Hematopoietic multipotent progenitor cell treated with erythropoietin and hydrocortisone succinate and interleukin-3 and kit ligand, for 15 days (in vitro differentiated cells): ENCODE measurements around the gene SHF.

ENCODE experiments used
- DNase-seq: peaks from one replicate; pipeline ENCODE4 v3.0.0-alpha.2; 2015; ENCODE audit warnings: low spot score

The SHF gene

GRCh38 chr15:45199136-45199810 lies 11.5 kb upstream of the SHF start:
- DNase-seq = peak; percentile 34

- peak; percentile 95 for DNase-seq
These were observed 10.8 kb upstream of the SHF start for GRCh38 chr15:45198337-45199135.

GRCh38 chr15:45197512-45197911 lies 9.7 kb upstream of the SHF start:
- no peak for DNase-seq

GRCh38 chr15:45187578-45187893 lies 230 bp downstream of the SHF start:
- no peak for DNase-seq

GRCh38 chr15:45186771-45187577 lies 792 bp downstream of the SHF start:
- DNase-seq = no peak

- DNase-seq = no peak
These were observed 1.6 kb downstream of the SHF start for GRCh38 chr15:45185903-45186770.

- DNase-seq = no peak
These were observed 2.5 kb downstream of the SHF start for GRCh38 chr15:45185069-45185779.

- no peak for DNase-seq
These were observed 3.2 kb downstream of the SHF start for GRCh38 chr15:45184562-45185041.

- DNase-seq = no peak
These were observed 4.3 kb downstream of the SHF start for GRCh38 chr15:45183511-45183910.

- DNase-seq = peak; percentile 18
These were observed 4.8 kb downstream of the SHF start for GRCh38 chr15:45182996-45183395.

GRCh38 chr15:45181491-45182285 lies 6.1 kb downstream of the SHF start:
- no peak for DNase-seq

GRCh38 chr15:45180648-45181436 lies 6.9 kb downstream of the SHF start:
- no peak for DNase-seq

- DNase-seq = no peak
These were observed 7.6 kb downstream of the SHF start for GRCh38 chr15:45180201-45180600.

- peak; percentile 54 for DNase-seq
These were observed 8.4 kb downstream of the SHF start for GRCh38 chr15:45179221-45179985.

GRCh38 chr15:45177285-45177684 lies 10.5 kb downstream of the SHF start:
- DNase-seq = no peak

- no peak for DNase-seq
These were observed 13.2 kb downstream of the SHF start for GRCh38 chr15:45174577-45174976.

- no peak for DNase-seq
These were observed 13.7 kb downstream of the SHF start for GRCh38 chr15:45174069-45174468.

- DNase-seq = no peak
These were observed 15.9 kb downstream of the SHF start for GRCh38 chr15:45171912-45172311.
